ENCODE data around the gene SUCLG2. TPM values are rescaled to one million over a fixed set of nuclear protein-coding genes. Genes with fewer than 3 reads are reported as not detected.

The SUCLG2 gene
- total RNA-seq, 1 experiment from 2014 or later: 59.4 TPM

GRCh38 chr3:67644827-67645226 is 9.6 kb downstream of the SUCLG2 start:
- no peak for TF ChIP-seq EZH2 (IDR thresholded peaks at IDR 0.05; ENCODE audit: low read depth)
- TF ChIP-seq, protein P1, sequence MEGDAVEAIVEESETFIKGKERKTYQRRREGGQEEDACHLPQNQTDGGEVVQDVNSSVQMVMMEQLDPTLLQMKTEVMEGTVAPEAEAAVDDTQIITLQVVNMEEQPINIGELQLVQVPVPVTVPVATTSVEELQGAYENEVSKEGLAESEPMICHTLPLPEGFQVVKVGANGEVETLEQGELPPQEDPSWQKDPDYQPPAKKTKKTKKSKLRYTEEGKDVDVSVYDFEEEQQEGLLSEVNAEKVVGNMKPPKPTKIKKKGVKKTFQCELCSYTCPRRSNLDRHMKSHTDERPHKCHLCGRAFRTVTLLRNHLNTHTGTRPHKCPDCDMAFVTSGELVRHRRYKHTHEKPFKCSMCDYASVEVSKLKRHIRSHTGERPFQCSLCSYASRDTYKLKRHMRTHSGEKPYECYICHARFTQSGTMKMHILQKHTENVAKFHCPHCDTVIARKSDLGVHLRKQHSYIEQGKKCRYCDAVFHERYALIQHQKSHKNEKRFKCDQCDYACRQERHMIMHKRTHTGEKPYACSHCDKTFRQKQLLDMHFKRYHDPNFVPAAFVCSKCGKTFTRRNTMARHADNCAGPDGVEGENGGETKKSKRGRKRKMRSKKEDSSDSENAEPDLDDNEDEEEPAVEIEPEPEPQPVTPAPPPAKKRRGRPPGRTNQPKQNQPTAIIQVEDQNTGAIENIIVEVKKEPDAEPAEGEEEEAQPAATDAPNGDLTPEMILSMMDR (conservative IDR thresholded peaks at IDR 0.05): no peak
- no peaks in the 10 kb centered on the region; the same call in 1 of the 2 replicates for H3K36me3 ChIP-seq (ENCODE audit: low read depth)
- no peak overlapping the region for H3K27ac ChIP-seq
- DNase-seq: no peak
- peaks cover 14% of the 10 kb centered on the region for H3K4me1 ChIP-seq (replicated peaks; ENCODE audit: insufficient read depth)
- H3K27me3 ChIP-seq (ENCODE audit: insufficient read depth, low read depth): no peaks in the 10 kb centered on the region
- intact Hi-C loops (cut with micrococcal nuclease; ENCODE audit: unreplicated experiment): no loop called here
- H3F3A ChIP-seq (ENCODE audit: insufficient read depth, low read depth): peaks cover 5% of the 10 kb centered on the region; the same call in 1 of the 2 replicates
- no peaks in the 10 kb centered on the region for H4K20me1 ChIP-seq (ENCODE audit: insufficient read depth)
- no peaks in the 10 kb centered on the region for H3K9me3 ChIP-seq (ENCODE audit: insufficient read depth, low read depth)
- H3K4me3 ChIP-seq: no peak overlapping the region
- CTCF ChIA-PET: no interaction called here
- BruUV-seq (replicated peaks): no TSS peak
- no peak overlapping the region for H3K4me2 ChIP-seq
- 0 out of 2 replicates have a peak, but pooled peaks cover 3% of the 10 kb centered on the region for H3K79me2 ChIP-seq (ENCODE audit: low read depth)
- H3K9me2 ChIP-seq (ENCODE audit: insufficient read depth): no peaks in the 10 kb centered on the region
- H2AFZ ChIP-seq: no peak overlapping the region
- POLR2A ChIA-PET (ENCODE audit: unreplicated experiment): no interaction called here

DNA sequence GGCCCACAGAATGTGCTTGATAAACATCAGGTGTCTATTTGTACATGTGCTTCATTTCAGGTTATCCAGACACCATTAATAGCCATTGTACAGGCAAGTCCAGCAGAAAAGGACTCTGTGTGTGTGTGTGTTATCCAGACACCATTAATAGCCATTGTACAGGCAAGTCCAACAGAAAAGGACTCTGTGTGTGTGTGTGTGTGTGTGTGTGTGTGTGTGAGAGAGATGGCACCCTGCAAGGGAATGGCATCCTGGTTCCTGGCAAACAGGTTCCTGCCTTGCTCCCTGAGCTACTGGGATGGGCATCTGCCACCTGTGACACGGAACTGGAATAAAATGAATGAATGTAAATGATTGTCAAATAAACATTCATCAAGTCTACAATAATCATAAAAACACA is 11.7 kb downstream of the SUCLG2 start:
- Histone ChIP-seq H3F3A (ENCODE audit: insufficient read depth, low read depth) (peaks cover 5% of the 10 kb centered on the region; the same call in 1 of the 2 replicates), H2AFZ (no peak overlapping the region), H3K27ac (no peak overlapping the region), H3K4me3 (no peak overlapping the region), H3K4me2 (no peak overlapping the region), H3K79me2 (ENCODE audit: low read depth) (0 out of 2 replicates have a peak, but pooled peaks cover 3% of the 10 kb centered on the region), H3K9me2 (ENCODE audit: insufficient read depth) (no peaks in the 10 kb centered on the region), H3K36me3 (ENCODE audit: low read depth) (no peaks in the 10 kb centered on the region; the same call in 1 of the 2 replicates), H3K27me3 (ENCODE audit: insufficient read depth, low read depth) (no peaks in the 10 kb centered on the region), H3K4me1 (replicated peaks; ENCODE audit: insufficient read depth) (peaks cover 7% of the 10 kb centered on the region), H3K9me3 (ENCODE audit: insufficient read depth, low read depth) (no peaks in the 10 kb centered on the region), H4K20me1 (ENCODE audit: insufficient read depth) (no peaks in the 10 kb centered on the region)
- ChIA-PET POLR2A (ENCODE audit: unreplicated experiment) (no interaction called here), CTCF (no interaction called here)
- intact Hi-C loops (cut with micrococcal nuclease; ENCODE audit: unreplicated experiment): no loop called here
- no TSS peak for BruUV-seq (replicated peaks)
- TF ChIP-seq, protein P1 (conservative IDR thresholded peaks at IDR 0.05): no peak
- no peak for TF ChIP-seq EZH2 (IDR thresholded peaks at IDR 0.05; ENCODE audit: low read depth)
- DNase-seq: no peak

DNA sequence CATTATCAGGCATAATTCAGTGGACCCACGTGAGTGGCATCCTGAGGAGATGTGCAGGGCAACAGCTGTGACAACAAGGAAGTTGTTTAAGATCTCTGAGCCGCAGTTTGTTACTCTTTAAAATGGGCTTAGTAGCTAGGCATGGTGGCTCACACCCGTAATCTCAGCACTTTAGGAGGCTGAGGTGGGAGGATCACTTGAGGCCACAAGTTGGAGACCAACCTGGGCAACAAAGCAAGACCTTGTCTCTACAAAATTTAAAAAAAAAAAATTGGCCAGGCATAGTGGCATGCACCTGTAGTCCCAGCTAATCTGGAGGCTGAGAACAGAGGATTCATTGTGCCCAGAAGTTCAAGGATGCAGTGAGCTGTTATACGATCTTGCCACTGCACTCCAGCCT is 12.2 kb downstream of the SUCLG2 start:
- H3K4me2 ChIP-seq: no peak overlapping the region
- H4K20me1 ChIP-seq (ENCODE audit: insufficient read depth): no peaks in the 10 kb centered on the region
- DNase-seq: no peak
- H2AFZ ChIP-seq: no peak overlapping the region
- H3K9me2 ChIP-seq (ENCODE audit: insufficient read depth): no peaks in the 10 kb centered on the region
- no peaks in the 10 kb centered on the region for H3K9me3 ChIP-seq (ENCODE audit: insufficient read depth, low read depth)
- H3K27me3 ChIP-seq (ENCODE audit: insufficient read depth, low read depth): no peaks in the 10 kb centered on the region
- no peaks in the 10 kb centered on the region; the same call in 1 of the 2 replicates for H3K36me3 ChIP-seq (ENCODE audit: low read depth)
- CTCF ChIA-PET: no interaction called here
- POLR2A ChIA-PET (ENCODE audit: unreplicated experiment): no interaction called here
- no peak overlapping the region for H3K27ac ChIP-seq
- H3K4me1 ChIP-seq (replicated peaks; ENCODE audit: insufficient read depth): peaks cover 2% of the 10 kb centered on the region; the same call in 1 of the 2 replicates
- BruUV-seq (replicated peaks): no TSS peak
- intact Hi-C loops (cut with micrococcal nuclease; ENCODE audit: unreplicated experiment): no loop called here
- no peak overlapping the region for H3K4me3 ChIP-seq
- 0 out of 2 replicates have a peak, but pooled peaks cover 3% of the 10 kb centered on the region for H3K79me2 ChIP-seq (ENCODE audit: low read depth)
- no peak for TF ChIP-seq EZH2 (IDR thresholded peaks at IDR 0.05; ENCODE audit: low read depth)
- TF ChIP-seq, protein P1 (conservative IDR thresholded peaks at IDR 0.05): no peak
- H3F3A ChIP-seq (ENCODE audit: insufficient read depth, low read depth): peaks cover 4% of the 10 kb centered on the region; the same call in 1 of the 2 replicates
